WERI-Rb-1 (cell line): ENCODE data around the gene SIK3.

Experiments used
- DNase-seq: peaks from one replicate; pipeline ENCODE4 v3.0.0-alpha.2; 2020
- H3K27ac ChIP-seq: fragments of 250-450 bp; sonication (Bioruptor Pico); 2 replicates; pipeline ENCODE4 v1.5.1; 2020; ENCODE audit warnings: mild to moderate bottlenecking, moderate library complexity
- H3K27me3 ChIP-seq: fragments of 250-450 bp; sonication (Bioruptor Pico); 2 replicates; pipeline ENCODE4 v1.5.1; 2021; ENCODE audit warnings: mild to moderate bottlenecking, low read depth, moderate library complexity; ENCODE audit not compliant: insufficient read depth, severe bottlenecking
- H3K36me3 ChIP-seq: fragments of 250-450 bp; sonication (Bioruptor Pico); 2 replicates; pipeline ENCODE4 v1.5.1; 2020; ENCODE audit warnings: mild to moderate bottlenecking, moderate library complexity
- H3K4me3 ChIP-seq: 2 replicates; pipeline ENCODE4 v1.5.1; 2011; ENCODE audit warnings: low read depth, mild to moderate bottlenecking, control low read depth, low read length
- H3K9me3 ChIP-seq: fragments of 250-450 bp; sonication (Bioruptor Pico); 2 replicates; pipeline ENCODE4 v1.5.1; 2021; ENCODE audit warnings: mild to moderate bottlenecking, moderate library complexity; ENCODE audit not compliant: severe bottlenecking
- TF ChIP-seq, protein P1 (sequence below): IDR thresholded peaks from 2 replicates; pipeline ENCODE4 v1.5.1; 2011; ENCODE audit warnings: low read depth, mild to moderate bottlenecking, control low read depth, inconsistent platforms, low read length

SIK3 gene

DNA sequence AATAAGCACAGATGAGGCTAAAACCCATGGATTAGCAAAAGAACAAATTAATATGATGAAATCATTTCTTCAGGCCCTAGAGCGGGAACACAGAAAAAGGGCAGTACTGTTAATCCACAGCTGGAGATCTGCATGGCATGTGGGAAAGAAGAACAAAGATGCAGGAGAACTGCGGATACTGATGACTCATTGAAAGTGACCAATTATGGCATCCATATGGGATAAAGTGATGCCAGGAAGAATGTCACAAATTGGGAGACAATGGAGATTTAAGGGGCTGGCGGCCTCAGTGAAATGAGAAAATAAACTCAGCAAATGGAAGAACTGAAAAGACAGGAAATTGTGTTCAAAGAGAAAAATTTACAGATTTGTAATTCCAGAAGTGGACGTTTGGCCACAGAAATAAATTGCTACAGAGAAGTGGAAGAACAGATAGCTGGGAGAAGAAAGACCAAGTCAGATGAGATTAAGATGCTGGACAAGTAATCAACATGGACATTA lies 39.4 kb downstream of the SIK3 start:
- no peak for DNase-seq
- no peak overlapping the region for H3K27ac ChIP-seq
- H3K9me3 ChIP-seq, result no peaks in the 10 kb centered on the region
- TF ChIP-seq, protein P1, sequence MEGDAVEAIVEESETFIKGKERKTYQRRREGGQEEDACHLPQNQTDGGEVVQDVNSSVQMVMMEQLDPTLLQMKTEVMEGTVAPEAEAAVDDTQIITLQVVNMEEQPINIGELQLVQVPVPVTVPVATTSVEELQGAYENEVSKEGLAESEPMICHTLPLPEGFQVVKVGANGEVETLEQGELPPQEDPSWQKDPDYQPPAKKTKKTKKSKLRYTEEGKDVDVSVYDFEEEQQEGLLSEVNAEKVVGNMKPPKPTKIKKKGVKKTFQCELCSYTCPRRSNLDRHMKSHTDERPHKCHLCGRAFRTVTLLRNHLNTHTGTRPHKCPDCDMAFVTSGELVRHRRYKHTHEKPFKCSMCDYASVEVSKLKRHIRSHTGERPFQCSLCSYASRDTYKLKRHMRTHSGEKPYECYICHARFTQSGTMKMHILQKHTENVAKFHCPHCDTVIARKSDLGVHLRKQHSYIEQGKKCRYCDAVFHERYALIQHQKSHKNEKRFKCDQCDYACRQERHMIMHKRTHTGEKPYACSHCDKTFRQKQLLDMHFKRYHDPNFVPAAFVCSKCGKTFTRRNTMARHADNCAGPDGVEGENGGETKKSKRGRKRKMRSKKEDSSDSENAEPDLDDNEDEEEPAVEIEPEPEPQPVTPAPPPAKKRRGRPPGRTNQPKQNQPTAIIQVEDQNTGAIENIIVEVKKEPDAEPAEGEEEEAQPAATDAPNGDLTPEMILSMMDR, result no peak
- no peak overlapping the region for H3K4me3 ChIP-seq
- H3K36me3 ChIP-seq, result no peaks in the 10 kb centered on the region
- no peaks in the 10 kb centered on the region for H3K27me3 ChIP-seq

DNA sequence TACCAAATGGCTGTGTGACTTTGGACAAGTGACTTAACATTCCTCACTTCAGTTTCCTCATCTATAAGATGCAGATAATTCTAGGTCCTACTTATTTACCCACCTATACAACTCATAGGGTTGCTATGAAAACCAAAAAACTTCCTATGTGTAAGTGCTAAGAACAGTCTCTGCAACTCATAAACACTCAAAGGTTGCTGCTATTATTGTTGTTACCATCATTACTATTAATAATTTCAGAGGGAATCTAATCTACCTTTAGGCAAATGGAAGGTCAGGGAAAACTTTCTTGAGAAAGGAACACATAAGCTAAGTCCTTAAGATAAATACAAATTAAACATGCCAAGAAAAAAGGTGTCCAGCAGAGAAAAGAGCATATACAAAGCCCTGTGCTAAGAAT lies 40.5 kb downstream of the SIK3 start:
- TF ChIP-seq, protein P1, result no peak
- Histone ChIP-seq H3K27me3 (no peaks in the 10 kb centered on the region), H3K27ac (no peak overlapping the region), H3K36me3 (no peaks in the 10 kb centered on the region), H3K4me3 (no peak overlapping the region), H3K9me3 (no peaks in the 10 kb centered on the region)
- DNase-seq, result no peak

DNA sequence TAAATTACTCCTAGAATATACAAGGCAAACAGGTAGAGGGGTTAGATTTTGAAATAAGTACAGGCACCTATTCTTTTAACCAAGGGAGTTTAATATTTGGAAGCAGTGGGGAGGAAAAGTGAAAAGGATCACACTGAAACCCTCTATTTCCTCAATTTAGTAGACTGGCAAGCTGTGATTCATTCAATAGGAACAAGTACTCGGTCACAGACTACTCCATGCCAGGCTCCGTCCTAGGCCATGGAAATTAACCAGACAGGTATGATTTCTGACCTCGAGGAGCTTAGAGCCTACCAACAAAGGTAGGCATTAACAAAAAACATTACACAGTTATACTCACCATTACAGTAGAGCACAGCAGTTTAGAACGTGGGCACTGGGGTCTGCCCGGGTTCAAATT lies 40.9 kb downstream of the SIK3 start:
- H3K27ac ChIP-seq, result no peak overlapping the region
- no peaks in the 10 kb centered on the region for H3K9me3 ChIP-seq
- TF ChIP-seq, protein P1, result no peak
- no peaks in the 10 kb centered on the region for H3K36me3 ChIP-seq
- DNase-seq, result no peak
- H3K27me3 ChIP-seq, result no peaks in the 10 kb centered on the region
- no peak overlapping the region for H3K4me3 ChIP-seq

DNA sequence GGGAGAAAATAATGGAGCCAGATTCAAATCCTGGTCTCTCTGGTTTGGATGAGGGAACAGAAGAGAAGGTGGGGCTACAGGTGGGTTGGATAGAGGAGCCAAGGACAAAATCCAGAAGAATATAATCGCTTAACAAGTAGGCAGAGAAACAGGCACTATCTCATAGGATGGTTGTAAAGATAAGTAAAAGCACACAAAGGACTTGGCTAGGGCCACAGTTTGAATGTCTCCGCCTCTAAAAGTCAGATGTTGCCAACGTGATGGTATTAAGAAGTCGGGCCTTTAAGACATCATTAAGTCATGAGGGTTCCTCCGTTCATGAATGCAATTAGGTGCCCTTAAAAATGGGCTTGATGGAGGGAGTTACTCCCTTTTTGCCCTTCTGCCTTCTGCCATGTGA lies 42.8 kb downstream of the SIK3 start:
- H3K9me3 ChIP-seq, result no peaks in the 10 kb centered on the region
- no peak for DNase-seq
- no peak overlapping the region for H3K4me3 ChIP-seq
- H3K27me3 ChIP-seq, result no peaks in the 10 kb centered on the region
- H3K27ac ChIP-seq, result no peak overlapping the region
- H3K36me3 ChIP-seq, result no peaks in the 10 kb centered on the region
- TF ChIP-seq, protein P1, result no peak

DNA sequence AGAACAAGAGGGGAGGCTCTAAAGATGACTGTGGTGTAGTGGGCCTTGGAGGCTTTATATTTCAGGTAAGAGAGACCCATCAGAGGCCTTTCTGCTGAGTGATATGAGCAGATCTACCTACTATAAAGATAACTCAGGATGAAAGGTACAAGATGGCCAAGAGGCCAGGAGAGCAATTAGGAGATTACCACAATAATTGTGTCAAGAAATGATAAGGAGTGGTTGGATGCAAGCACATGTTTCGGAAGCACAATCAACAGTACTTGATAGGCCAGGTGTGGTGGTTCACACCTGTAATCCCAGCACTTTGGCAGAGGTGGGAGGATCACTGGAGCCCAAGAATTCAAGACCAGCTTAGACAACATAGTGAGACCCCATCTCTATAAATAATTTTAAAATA lies 43.8 kb downstream of the SIK3 start:
- TF ChIP-seq, protein P1, result no peak
- no peaks in the 10 kb centered on the region for H3K36me3 ChIP-seq
- DNase-seq, result no peak
- H3K9me3 ChIP-seq, result no peaks in the 10 kb centered on the region
- no peaks in the 10 kb centered on the region for H3K27me3 ChIP-seq
- no peak overlapping the region for H3K4me3 ChIP-seq
- no peak overlapping the region for H3K27ac ChIP-seq
